Activated CD8-positive, alpha-beta memory T cell treated with anti-CD3 and anti-CD28 coated beads for 36 hours (primary cell): ENCODE data around the gene SULT1A2. TPM values are rescaled to one million over a fixed set of nuclear protein-coding genes. Genes with fewer than 3 reads are reported as not detected.
"Not testable (repeated sequence)": the region's sequence is repeated elsewhere in the genome, so short reads cannot be mapped to it uniquely, and the experiment has no call there.

ENCODE experiments used
- CTCF ChIA-PET: fragments of 350-600 bp; sonication (Branson Sonifier 250); formaldehyde crosslinking; loops from one replicate; lab custom pipeline; 2021; ENCODE audit warnings: antibody characterized with exemption; lab: Charles Lee
- POLR2A ChIA-PET: fragments of 350-600 bp; sonication (Branson Sonifier 250); formaldehyde crosslinking; loops from one replicate; lab custom pipeline; 2021; ENCODE audit warnings: antibody characterized with exemption; lab: Charles Lee
- total RNA-seq, 2 experiments: library from RNA; stranded (reverse); gene quantifications; one replicate each; pipeline ENCODE4 v1.2.3, GENCODE V29; 2021

Gene SULT1A2
- total RNA-seq, 2 experiments from 2014 or later, result 0.23 to 0.36 TPM

GRCh38 chr16:28610595-28611191 lies 13.8 kb upstream of the SULT1A2 start:
- ChIA-PET POLR2A (interaction anchor here (0.6 kb wide), 1 partner anchor 55 kb away, joined by 5 read pairs; no protein-coding TSS in a partner anchor), CTCF (interaction anchor here (0.6 kb wide), 1 partner anchor 1946 kb away, joined by 6 read pairs; no protein-coding TSS in a partner anchor)

GRCh38 chr16:28609631-28610594 lies 13.1 kb upstream of the SULT1A2 start, which contains the start of gene SULT1A1:
Gene SULT1A1 (minus strand): TSS chr16:28610044. CDS start chr16:28608855, 1,189 bp downstream.
- CTCF ChIA-PET, result interaction anchor here (0.6 kb wide), 1 partner anchor 1945 kb away, joined by 6 read pairs; no protein-coding TSS in a partner anchor
- POLR2A ChIA-PET, result interaction anchor here (0.6 kb wide), 1 partner anchor 54 kb away, joined by 5 read pairs; no protein-coding TSS in a partner anchor

GRCh38 chr16:28608867-28609596 lies 12.2 kb upstream of the SULT1A2 start:
- CTCF ChIA-PET, POLR2A ChIA-PET: not testable (repeated sequence)

DNA sequence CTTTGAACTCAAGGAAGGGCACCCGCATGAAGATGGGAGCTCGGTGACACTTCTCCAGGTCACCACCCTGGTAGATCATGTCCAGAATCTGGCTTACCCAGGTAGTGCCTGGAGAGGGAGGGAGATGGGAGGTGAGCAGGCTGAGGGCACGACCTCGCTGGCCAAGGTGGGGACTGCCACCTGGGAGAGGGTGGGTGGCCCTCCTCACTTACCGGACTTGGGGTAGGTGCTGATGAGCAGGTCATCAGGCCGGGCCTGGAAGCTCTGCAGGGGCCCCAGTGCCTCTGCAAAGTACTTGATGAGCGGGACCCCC lies 11.6 kb upstream of the SULT1A2 start:
- POLR2A ChIA-PET, result not testable (repeated sequence)

GRCh38 chr16:28607681-28608495 lies 11.0 kb upstream of the SULT1A2 start:
- POLR2A ChIA-PET, CTCF ChIA-PET: not testable (repeated sequence)

More for the DNA sequence above, 11.6 kb upstream of the SULT1A2 start:
- CTCF ChIA-PET, result not testable (repeated sequence)

DNA sequence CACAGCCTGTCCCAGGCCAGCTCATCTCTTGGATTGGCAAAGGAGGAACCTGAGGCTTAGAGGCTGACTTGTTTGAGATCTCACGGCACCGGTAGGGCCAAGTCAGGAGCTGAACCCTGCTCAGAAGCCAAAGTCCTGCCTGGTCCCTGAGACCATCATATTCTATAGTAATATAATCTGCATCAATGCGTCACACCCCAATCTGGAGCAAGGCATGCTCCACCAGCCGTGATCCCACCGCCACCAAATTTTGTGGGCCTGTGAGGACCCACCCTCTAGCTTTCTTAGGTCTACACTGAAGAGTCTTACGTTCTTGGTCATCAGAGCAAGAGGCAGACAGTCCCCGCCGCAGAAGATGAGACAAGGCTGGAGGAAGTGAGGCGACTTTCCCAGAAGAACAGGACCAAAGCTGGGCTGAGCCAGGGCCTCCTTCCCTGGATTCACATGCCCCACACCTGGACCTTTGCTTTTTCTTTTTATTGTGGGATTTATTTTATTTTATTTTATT lies 10.3 kb upstream of the SULT1A2 start:
- CTCF ChIA-PET, result no interaction called here

GRCh38 chr16:28606291-28607115 lies 9.7 kb upstream of the SULT1A2 start:
- ChIA-PET CTCF (no interaction called here), POLR2A (no interaction called here)

More for the DNA sequence above, 10.3 kb upstream of the SULT1A2 start:
- POLR2A ChIA-PET, result no interaction called here

- ChIA-PET POLR2A (no interaction called here), CTCF (no interaction called here)
These were observed 7.3 kb upstream of the SULT1A2 start for GRCh38 chr16:28604186-28604565.

DNA sequence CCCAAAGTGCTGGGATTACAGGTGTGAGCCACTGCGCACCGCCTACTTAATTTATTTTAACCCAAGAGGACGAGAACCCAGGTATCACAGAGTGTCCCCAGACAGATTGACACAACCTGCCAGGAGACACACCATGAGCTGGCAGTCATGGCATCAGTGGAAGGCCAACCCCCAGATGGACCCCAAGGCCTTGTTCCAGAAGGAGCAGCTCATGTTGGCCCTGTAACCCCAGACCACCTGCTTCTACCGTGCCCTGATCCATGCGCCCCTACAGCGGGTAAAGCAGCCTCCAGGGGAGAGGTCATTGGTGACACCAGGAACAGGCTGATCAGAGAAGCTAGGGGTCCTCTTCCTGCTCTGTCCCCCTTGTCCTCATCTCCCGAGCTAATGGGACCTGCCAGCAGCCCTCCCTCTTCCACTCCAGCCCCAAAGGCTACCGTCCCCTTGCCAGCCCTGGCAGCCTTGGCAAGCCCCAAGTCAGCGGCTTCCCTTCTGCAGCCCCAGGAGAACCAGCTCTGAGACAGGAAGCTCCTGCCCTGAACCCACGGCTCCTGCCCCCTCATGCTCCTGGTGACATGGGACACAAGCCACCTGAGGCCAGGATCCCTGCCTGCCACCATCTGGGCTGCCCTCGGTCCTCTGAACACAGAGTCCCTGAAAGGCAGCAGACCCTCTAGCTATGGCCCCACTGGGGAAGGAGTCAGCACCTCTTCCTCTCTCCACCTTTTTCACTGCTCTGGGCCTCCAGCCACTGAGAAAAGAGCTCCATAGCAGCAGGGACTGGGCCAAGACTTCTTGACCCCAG lies 6.7 kb upstream of the SULT1A2 start:
- POLR2A ChIA-PET, result no interaction called here
- CTCF ChIA-PET, result no interaction called here

- ChIA-PET POLR2A (no interaction called here), CTCF (no interaction called here)
These were observed 5.7 kb upstream of the SULT1A2 start for GRCh38 chr16:28602529-28602928.

DNA sequence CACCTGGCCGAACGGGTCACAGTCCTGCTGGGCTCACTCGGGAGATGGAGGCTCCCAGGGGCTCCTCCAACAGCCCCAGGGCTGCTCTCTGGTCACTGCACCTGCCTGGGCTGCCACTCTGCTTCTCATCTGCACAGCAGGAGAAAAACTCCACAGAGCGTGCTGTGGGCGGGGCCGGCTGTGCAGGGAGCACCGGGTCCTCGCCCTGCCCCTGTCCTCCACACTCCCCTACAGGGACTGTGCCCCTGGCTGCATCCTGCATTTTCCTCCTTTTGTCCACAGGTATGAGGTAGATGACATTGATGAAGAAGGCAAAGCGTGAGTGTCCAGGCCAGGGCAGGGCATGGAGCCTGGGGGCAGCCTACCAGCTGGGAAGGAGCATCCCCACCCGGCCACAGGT lies 5.2 kb upstream of the SULT1A2 start:
- POLR2A ChIA-PET, result not testable (repeated sequence)

DNA sequence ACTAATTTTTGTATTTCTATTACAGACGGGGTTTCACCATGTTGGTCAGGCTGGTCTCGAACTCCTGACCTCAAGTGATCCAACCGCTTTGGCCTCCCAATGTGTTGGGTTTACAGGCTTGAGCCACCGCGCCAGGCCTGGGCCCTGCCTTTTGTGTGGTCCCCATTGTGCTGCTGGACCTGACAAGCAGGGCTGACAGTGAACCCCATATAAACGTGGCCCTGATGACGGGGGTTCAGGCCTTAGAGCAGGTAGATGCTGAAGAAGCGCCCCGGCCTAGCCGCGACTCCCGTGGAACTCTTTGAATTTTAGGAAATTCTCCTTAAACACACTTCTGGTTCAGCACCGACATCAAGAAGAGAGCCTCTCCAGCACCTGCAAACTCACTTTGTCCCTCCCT lies 4.7 kb upstream of the SULT1A2 start:
- CTCF ChIA-PET, POLR2A ChIA-PET: not testable (repeated sequence)

More for the DNA sequence above, 5.2 kb upstream of the SULT1A2 start:
- CTCF ChIA-PET, result not testable (repeated sequence)

GRCh38 chr16:28600965-28601364 lies 4.1 kb upstream of the SULT1A2 start:
- POLR2A ChIA-PET, CTCF ChIA-PET: not testable (repeated sequence)

- CTCF ChIA-PET, POLR2A ChIA-PET: not testable (repeated sequence)
These were observed 2.8 kb upstream of the SULT1A2 start for GRCh38 chr16:28599377-28600285.

- ChIA-PET POLR2A (no interaction called here), CTCF (no interaction called here)
These were observed 927 bp upstream of the SULT1A2 start for GRCh38 chr16:28597692-28598261.

- CTCF ChIA-PET, result no interaction called here
- POLR2A ChIA-PET, result no interaction called here
These were observed 677 bp downstream of the SULT1A2 start for GRCh38 chr16:28596115-28596630.
